WTC11 (cell line): ENCODE results near the gene SLC6A15. TPM values are rescaled to one million over a fixed set of nuclear protein-coding genes. Genes with fewer than 3 reads are reported as not detected.

Experiments
- ATAC-seq: fragments of 200-7000 bp; cut with Tn5 transposase; 2 replicates; pipeline ENCODE4 v1.10.0; 2021; ENCODE audit warnings: mild to moderate bottlenecking, moderate library complexity
- CTCF ChIA-PET: fragments of 300-600 bp; sonication (Branson Sonifier 250); formaldehyde crosslinking; loops from one replicate; lab custom pipeline; 2021; ENCODE audit warnings: antibody characterized with exemption; lab: Charles Lee
- POLR2A ChIA-PET: fragments of 350-600 bp; sonication (Branson Sonifier 250); formaldehyde crosslinking; loops from one replicate; lab custom pipeline; 2021; ENCODE audit warnings: antibody characterized with exemption; lab: Charles Lee
- DNase-seq: peaks from one replicate; pipeline ENCODE4 v3.0.0; 2021; ENCODE audit warnings: low spot score
- H3K27ac Mint-ChIP-seq: 2 replicates; pipeline ENCODE4 v1.8.0; 2021; ENCODE audit warnings: mixed read lengths
- H3K27me3 Mint-ChIP-seq: 2 replicates; pipeline ENCODE4 v1.8.0; 2021; ENCODE audit warnings: low read depth, mild to moderate bottlenecking, moderate library complexity, mixed read lengths
- H3K36me3 Mint-ChIP-seq: 2 replicates; pipeline ENCODE4 v1.8.0; 2021; ENCODE audit warnings: mixed read lengths
- H3K4me1 Mint-ChIP-seq: 2 replicates; pipeline ENCODE4 v1.8.0; 2022; ENCODE audit warnings: mixed read lengths
- H3K4me3 Mint-ChIP-seq: 2 replicates; pipeline ENCODE4 v1.8.0; 2021; ENCODE audit warnings: mild to moderate bottlenecking, moderate library complexity, mixed read lengths
- H3K9me3 Mint-ChIP-seq: 2 replicates; pipeline ENCODE4 v1.8.0; 2021; ENCODE audit warnings: mixed read lengths
- CREB1 ChIP-seq: sonication (generic); formaldehyde crosslinking; IDR thresholded peaks from 2 replicates; pipeline ENCODE4 v1.8.0; 2023; ENCODE audit warnings: mild to moderate bottlenecking, missing genetic modification reagents
- CREM ChIP-seq: sonication (generic); formaldehyde crosslinking; IDR thresholded peaks from 2 replicates; pipeline ENCODE4 v1.8.1; 2022; ENCODE audit warnings: mild to moderate bottlenecking, missing genetic modification reagents, moderate library complexity
- FOXP1 ChIP-seq: sonication (generic); formaldehyde crosslinking; IDR thresholded peaks from 2 replicates; pipeline ENCODE4 v1.8.0; 2022; ENCODE audit warnings: missing genetic modification reagents, mild to moderate bottlenecking, moderate library complexity, borderline replicate concordance
- IRF1 ChIP-seq: sonication (generic); formaldehyde crosslinking; IDR thresholded peaks from 2 replicates; pipeline ENCODE4 v1.8.0; 2023; ENCODE audit warnings: missing genetic modification reagents
- JAZF1 ChIP-seq: fragments of 250-450 bp; sonication (Bioruptor Pico); IDR thresholded peaks from 2 replicates; pipeline ENCODE4 v1.9.0; 2021; ENCODE audit warnings: moderate library complexity, mild to moderate bottlenecking, inconsistent platforms
- KAT7 ChIP-seq: sonication (generic); formaldehyde crosslinking; IDR thresholded peaks from 2 replicates; pipeline ENCODE4 v1.8.1; 2023; ENCODE audit warnings: missing genetic modification reagents, mild to moderate bottlenecking, borderline replicate concordance
- NFATC4 ChIP-seq: fragments of 250-450 bp; sonication (Bioruptor Pico); IDR thresholded peaks from 2 replicates; pipeline ENCODE4 v1.9.0; 2021; ENCODE audit warnings: mild to moderate bottlenecking
- TEAD1 ChIP-seq: sonication (generic); formaldehyde crosslinking; IDR thresholded peaks from 2 replicates; pipeline ENCODE4 v1.8.0; 2022; ENCODE audit warnings: mild to moderate bottlenecking, missing genetic modification reagents
- total RNA-seq: library from RNA; stranded (reverse); gene quantifications from 3 replicates; pipeline ENCODE4 v1.2.3, GENCODE V29; 2021
- TF ChIP-seq, protein P1 (sequence below): sonication (generic); formaldehyde crosslinking; IDR thresholded peaks from 2 replicates; pipeline ENCODE4 v1.8.0; 2023; ENCODE audit warnings: mild to moderate bottlenecking, missing genetic modification reagents
- TF ChIP-seq, protein P2 (sequence below): fragments of 250-450 bp; sonication (Bioruptor Pico); IDR thresholded peaks from 2 replicates; pipeline ENCODE4 v1.9.0; 2021; ENCODE audit warnings: mild to moderate bottlenecking, borderline replicate concordance
- TF ChIP-seq, protein P3 (sequence below): sonication (generic); formaldehyde crosslinking; IDR thresholded peaks from 2 replicates; pipeline ENCODE4 v1.8.0; 2022; ENCODE audit warnings: mild to moderate bottlenecking, missing genetic modification reagents

Gene SLC6A15
- total RNA-seq, 1 experiment from 2014 or later = 27.0 TPM

GRCh38 chr12:84857525-84858208, 54.9 kb downstream of the SLC6A15 start (continued):
- TF ChIP-seq, protein P1, sequence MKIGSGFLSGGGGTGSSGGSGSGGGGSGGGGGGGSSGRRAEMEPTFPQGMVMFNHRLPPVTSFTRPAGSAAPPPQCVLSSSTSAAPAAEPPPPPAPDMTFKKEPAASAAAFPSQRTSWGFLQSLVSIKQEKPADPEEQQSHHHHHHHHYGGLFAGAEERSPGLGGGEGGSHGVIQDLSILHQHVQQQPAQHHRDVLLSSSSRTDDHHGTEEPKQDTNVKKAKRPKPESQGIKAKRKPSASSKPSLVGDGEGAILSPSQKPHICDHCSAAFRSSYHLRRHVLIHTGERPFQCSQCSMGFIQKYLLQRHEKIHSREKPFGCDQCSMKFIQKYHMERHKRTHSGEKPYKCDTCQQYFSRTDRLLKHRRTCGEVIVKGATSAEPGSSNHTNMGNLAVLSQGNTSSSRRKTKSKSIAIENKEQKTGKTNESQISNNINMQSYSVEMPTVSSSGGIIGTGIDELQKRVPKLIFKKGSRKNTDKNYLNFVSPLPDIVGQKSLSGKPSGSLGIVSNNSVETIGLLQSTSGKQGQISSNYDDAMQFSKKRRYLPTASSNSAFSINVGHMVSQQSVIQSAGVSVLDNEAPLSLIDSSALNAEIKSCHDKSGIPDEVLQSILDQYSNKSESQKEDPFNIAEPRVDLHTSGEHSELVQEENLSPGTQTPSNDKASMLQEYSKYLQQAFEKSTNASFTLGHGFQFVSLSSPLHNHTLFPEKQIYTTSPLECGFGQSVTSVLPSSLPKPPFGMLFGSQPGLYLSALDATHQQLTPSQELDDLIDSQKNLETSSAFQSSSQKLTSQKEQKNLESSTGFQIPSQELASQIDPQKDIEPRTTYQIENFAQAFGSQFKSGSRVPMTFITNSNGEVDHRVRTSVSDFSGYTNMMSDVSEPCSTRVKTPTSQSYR (CRISPR knock-in tag) = no peak

DNA sequence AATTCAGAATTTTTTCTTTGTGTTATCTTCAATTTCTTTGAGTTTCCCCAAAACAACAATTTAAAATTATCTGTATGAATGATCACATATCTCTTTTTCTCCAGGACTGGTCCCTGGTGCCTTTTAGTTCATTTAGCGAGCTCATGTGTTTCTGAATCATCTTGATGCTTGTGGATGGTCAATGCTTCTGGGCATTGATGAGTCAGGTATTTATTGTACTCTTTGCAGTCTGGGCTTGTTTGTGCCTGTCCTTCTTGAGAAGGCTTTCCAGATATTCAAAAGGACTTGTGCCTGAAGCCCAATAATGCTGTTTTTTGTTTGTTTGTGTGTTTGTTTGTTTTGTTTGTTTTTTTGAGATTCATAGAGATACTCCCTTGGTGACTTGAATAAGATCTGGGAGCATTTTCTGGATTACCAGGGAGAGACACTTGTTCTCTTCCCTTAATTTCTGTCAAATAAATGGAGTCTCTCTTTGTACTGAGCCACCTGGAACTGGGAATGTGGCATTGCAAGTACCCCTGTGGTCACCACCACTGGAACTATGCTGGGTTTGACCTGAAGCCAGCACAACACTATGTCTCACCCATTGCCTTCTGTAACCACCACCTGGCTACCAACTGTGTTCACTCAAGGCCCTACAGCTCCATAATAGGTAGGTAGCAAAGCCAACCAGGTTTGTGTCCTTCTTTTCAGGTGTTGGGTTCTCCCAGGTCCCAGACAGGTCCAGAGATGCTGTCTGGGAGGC, 56.3 kb downstream of the SLC6A15 start:
- no peaks in the 10 kb centered on the region for H3K36me3 Mint-ChIP-seq
- POLR2A ChIA-PET = no interaction called here
- 0 out of 2 replicates have a peak, but pooled peaks cover 2% of the 10 kb centered on the region for H3K9me3 Mint-ChIP-seq
- H3K27me3 Mint-ChIP-seq = no peaks in the 10 kb centered on the region
- peaks cover 3% of the 10 kb centered on the region; the same call in 1 of the 2 replicates for H3K4me1 Mint-ChIP-seq
- ATAC-seq (no peak), DNase-seq (no peak)
- H3K27ac Mint-ChIP-seq = no peak overlapping the region
- CTCF ChIA-PET = no interaction called here
- H3K4me3 Mint-ChIP-seq = no peak overlapping the region
- no peak for TF ChIP-seq TEAD1 (CRISPR knock-in tag)
- TF ChIP-seq NFATC4 (CRISPR knock-in tag) = no peak
- TF ChIP-seq, protein P2, sequence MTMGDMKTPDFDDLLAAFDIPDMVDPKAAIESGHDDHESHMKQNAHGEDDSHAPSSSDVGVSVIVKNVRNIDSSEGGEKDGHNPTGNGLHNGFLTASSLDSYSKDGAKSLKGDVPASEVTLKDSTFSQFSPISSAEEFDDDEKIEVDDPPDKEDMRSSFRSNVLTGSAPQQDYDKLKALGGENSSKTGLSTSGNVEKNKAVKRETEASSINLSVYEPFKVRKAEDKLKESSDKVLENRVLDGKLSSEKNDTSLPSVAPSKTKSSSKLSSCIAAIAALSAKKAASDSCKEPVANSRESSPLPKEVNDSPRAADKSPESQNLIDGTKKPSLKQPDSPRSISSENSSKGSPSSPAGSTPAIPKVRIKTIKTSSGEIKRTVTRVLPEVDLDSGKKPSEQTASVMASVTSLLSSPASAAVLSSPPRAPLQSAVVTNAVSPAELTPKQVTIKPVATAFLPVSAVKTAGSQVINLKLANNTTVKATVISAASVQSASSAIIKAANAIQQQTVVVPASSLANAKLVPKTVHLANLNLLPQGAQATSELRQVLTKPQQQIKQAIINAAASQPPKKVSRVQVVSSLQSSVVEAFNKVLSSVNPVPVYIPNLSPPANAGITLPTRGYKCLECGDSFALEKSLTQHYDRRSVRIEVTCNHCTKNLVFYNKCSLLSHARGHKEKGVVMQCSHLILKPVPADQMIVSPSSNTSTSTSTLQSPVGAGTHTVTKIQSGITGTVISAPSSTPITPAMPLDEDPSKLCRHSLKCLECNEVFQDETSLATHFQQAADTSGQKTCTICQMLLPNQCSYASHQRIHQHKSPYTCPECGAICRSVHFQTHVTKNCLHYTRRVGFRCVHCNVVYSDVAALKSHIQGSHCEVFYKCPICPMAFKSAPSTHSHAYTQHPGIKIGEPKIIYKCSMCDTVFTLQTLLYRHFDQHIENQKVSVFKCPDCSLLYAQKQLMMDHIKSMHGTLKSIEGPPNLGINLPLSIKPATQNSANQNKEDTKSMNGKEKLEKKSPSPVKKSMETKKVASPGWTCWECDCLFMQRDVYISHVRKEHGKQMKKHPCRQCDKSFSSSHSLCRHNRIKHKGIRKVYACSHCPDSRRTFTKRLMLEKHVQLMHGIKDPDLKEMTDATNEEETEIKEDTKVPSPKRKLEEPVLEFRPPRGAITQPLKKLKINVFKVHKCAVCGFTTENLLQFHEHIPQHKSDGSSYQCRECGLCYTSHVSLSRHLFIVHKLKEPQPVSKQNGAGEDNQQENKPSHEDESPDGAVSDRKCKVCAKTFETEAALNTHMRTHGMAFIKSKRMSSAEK = no peak
- no peak for TF ChIP-seq CREB1

DNA sequence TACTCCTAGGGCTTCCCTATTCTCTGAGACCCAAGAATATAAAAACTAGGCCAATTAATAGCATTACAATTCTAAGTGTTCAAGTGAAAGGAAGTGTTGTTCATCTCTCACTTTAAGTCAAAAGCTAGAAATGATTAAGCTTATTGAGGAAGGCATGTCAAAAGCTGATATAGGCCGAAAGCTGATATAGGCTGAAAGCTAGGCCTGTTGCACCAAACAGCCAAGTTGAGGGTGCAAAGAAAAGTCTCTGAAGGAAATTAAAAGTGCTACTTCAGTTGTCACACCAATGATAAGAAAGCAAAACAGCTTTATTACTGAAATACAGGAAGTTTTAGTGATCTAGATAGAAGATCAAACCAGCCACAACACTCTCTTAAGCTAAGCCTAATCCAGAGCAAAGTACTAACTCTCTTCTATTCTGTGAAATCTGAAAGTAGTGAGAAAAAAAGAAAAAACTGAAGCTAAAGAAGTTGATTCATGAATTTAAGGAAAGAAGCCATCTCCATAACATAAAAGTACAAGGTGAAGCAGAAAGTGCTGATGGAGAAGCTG, 68.9 kb downstream of the SLC6A15 start:
- CTCF ChIA-PET = interaction anchor here (0.6 to 3.0 kb wide), 7 partner anchors 30 to 340 kb away, joined by 3 to 11 read pairs (median 3); no protein-coding TSS in a partner anchor
- Mint-ChIP-seq H3K9me3 (no peaks in the 10 kb centered on the region), H3K27me3 (no peaks in the 10 kb centered on the region), H3K27ac (no peak overlapping the region), H3K4me1 (no peaks in the 10 kb centered on the region), H3K36me3 (no peaks in the 10 kb centered on the region), H3K4me3 (no peak overlapping the region)
- TF ChIP-seq FOXP1 = no peak
- no peak for TF ChIP-seq KAT7
- no peak for TF ChIP-seq JAZF1 (CRISPR knock-in tag)
- no peak for TF ChIP-seq CREM (CRISPR knock-in tag)
- TF ChIP-seq IRF1 (CRISPR knock-in tag) = no peak
- TF ChIP-seq, protein P3, sequence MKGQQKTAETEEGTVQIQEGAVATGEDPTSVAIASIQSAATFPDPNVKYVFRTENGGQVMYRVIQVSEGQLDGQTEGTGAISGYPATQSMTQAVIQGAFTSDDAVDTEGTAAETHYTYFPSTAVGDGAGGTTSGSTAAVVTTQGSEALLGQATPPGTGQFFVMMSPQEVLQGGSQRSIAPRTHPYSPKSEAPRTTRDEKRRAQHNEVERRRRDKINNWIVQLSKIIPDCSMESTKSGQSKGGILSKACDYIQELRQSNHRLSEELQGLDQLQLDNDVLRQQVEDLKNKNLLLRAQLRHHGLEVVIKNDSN (CRISPR knock-in tag) = no peak
- DNase-seq (no peak), ATAC-seq (no peak)
- POLR2A ChIA-PET = no interaction called here
